IMR-90 (cell line): ENCODE measurements around the gene SOD2. TPM values are rescaled to one million over a fixed set of nuclear protein-coding genes. Genes with fewer than 3 reads are reported as not detected.

Source experiments
- ATAC-seq: fragments of 200-7000 bp; cut with Tn5 transposase; 2 replicates; pipeline ENCODE4 v1.9.1; 2020; ENCODE audit warnings: low read depth, mild to moderate bottlenecking, moderate library complexity
- BruUV-seq: library from RNA; stranded (reverse); fragments of 400-500 nt; replicated peaks from 2 replicates; lab custom pipeline; 2021; lab: Mats Ljungman, UMichigan
- CTCF ChIA-PET: fragments of 300-600 bp; formaldehyde crosslinking; extraction: SDS; loops from one replicate; lab custom pipeline; 2021; ENCODE audit warnings: antibody characterized with exemption; lab: Yijun Ruan, JAX
- POLR2A ChIA-PET: fragments of 300-600 bp; sonication (Branson Sonifier 250); formaldehyde crosslinking; loops from one replicate; lab custom pipeline; 2022; ENCODE audit warnings: antibody characterized with exemption; ENCODE audit not compliant: unreplicated experiment; lab: Charles Lee
- DNase-seq: peaks from one replicate; pipeline ENCODE4 v3.0.0; 2013
- H2AFZ ChIP-seq: replicated peaks from 2 replicates; pipeline ENCODE3; 2013; ENCODE audit warnings: low read length, mild to moderate bottlenecking; ENCODE audit not compliant: poor library complexity
- H2AK5ac ChIP-seq: 2 replicates; pipeline ENCODE4 v1.6.1; 2013; ENCODE audit warnings: low read depth, low read length, inconsistent platforms
- H2AK9ac ChIP-seq: replicated peaks from 2 replicates; pipeline ENCODE3; 2013; ENCODE audit warnings: mild to moderate bottlenecking, low read depth, low read length, moderate library complexity; ENCODE audit not compliant: poor library complexity
- H2BK120ac ChIP-seq: 2 replicates; pipeline ENCODE4 v1.6.1; 2013; ENCODE audit warnings: low read depth, low read length, inconsistent platforms
- H2BK15ac ChIP-seq: 3 replicates; pipeline ENCODE4 v1.6.1; 2013; ENCODE audit warnings: low read depth, low read length, inconsistent platforms
- H2BK20ac ChIP-seq: 2 replicates; pipeline ENCODE4 v1.6.1; 2013; ENCODE audit warnings: low read depth, mild to moderate bottlenecking, inconsistent platforms, low read length, moderate library complexity
- H2BK5ac ChIP-seq: 2 replicates; pipeline ENCODE4 v1.6.1; 2013; ENCODE audit warnings: mild to moderate bottlenecking, low read depth, low read length, inconsistent platforms; ENCODE audit not compliant: poor library complexity, severe bottlenecking
- H3K14ac ChIP-seq: replicated peaks from 2 replicates; pipeline ENCODE4 v1.6.1; 2013; ENCODE audit warnings: low read depth, low read length, inconsistent platforms
- H3K18ac ChIP-seq: 2 replicates; pipeline ENCODE4 v1.6.1; 2013; ENCODE audit warnings: low read depth, low read length, control low read depth
- H3K23ac ChIP-seq: 2 replicates; pipeline ENCODE4 v1.6.1; 2013; ENCODE audit warnings: low read depth, low read length, inconsistent platforms
- H3K27ac ChIP-seq: 2 replicates; pipeline ENCODE4 v1.5.1; 2013; ENCODE audit warnings: mild to moderate bottlenecking, control low read depth, low read length; ENCODE audit not compliant: insufficient read depth
- H3K27me3 ChIP-seq: 2 replicates; pipeline ENCODE4 v1.6.1; 2013; ENCODE audit warnings: low read length; ENCODE audit not compliant: control insufficient read depth, insufficient read depth
- H3K36me3 ChIP-seq: 2 replicates; pipeline ENCODE4 v1.6.1; 2013; ENCODE audit warnings: low read length, mixed read lengths; ENCODE audit not compliant: control insufficient read depth, insufficient read depth
- H3K4ac ChIP-seq: 2 replicates; pipeline ENCODE4 v1.6.1; 2013; ENCODE audit warnings: low read depth, low read length, inconsistent platforms
- H3K4me1 ChIP-seq: 2 replicates; pipeline ENCODE4 v1.6.1; 2013; ENCODE audit warnings: low read length, mixed read lengths; ENCODE audit not compliant: control insufficient read depth, insufficient read depth
- H3K4me2 ChIP-seq: 2 replicates; pipeline ENCODE4 v1.6.1; 2013; ENCODE audit warnings: low read depth, mild to moderate bottlenecking, control low read depth, low read length, moderate library complexity
- H3K4me3 ChIP-seq: 2 replicates; pipeline ENCODE4 v1.5.1; 2013; ENCODE audit warnings: low read depth, mild to moderate bottlenecking, control low read depth, low read length, moderate library complexity; ENCODE audit not compliant: insufficient read depth
- H3K56ac ChIP-seq: 2 replicates; pipeline ENCODE4 v1.6.1; 2013; ENCODE audit warnings: low read length, inconsistent platforms; ENCODE audit not compliant: insufficient read depth; ENCODE audit errors: extremely low read depth
- H3K79me1 ChIP-seq, 2 experiments: 2 replicates each; pipeline ENCODE4 v1.6.1; 2013; ENCODE audit warnings: low read length in 2 of 2, inconsistent platforms in 1 of 2, low read depth in 1 of 2
- H3K9ac ChIP-seq: 2 replicates; pipeline ENCODE4 v1.6.1; 2013; ENCODE audit warnings: low read depth, low read length, control low read depth
- H3K9me1 ChIP-seq: 2 replicates; pipeline ENCODE4 v1.6.1; 2013; ENCODE audit warnings: low read length, inconsistent platforms; ENCODE audit not compliant: insufficient read depth
- H3K9me3 ChIP-seq: 2 replicates; pipeline ENCODE4 v1.6.1; 2013; ENCODE audit warnings: low read length; ENCODE audit not compliant: control insufficient read depth, insufficient read depth
- H4K20me1 ChIP-seq: 2 replicates; pipeline ENCODE4 v1.6.1; 2013; ENCODE audit warnings: low read length, inconsistent platforms; ENCODE audit not compliant: insufficient read depth
- H4K5ac ChIP-seq: 2 replicates; pipeline ENCODE4 v1.6.1; 2013; ENCODE audit warnings: mild to moderate bottlenecking, low read depth, low read length, control low read depth
- H4K8ac ChIP-seq, 2 experiments: 2 replicates each; pipeline ENCODE4 v1.6.1; 2013; ENCODE audit warnings: low read depth in 2 of 2, low read length in 2 of 2, control low read depth in 1 of 2, inconsistent platforms in 1 of 2
- H4K91ac ChIP-seq: 2 replicates; pipeline ENCODE4 v1.6.1; 2013; ENCODE audit warnings: low read depth, low read length, inconsistent platforms; ENCODE audit not compliant: insufficient read depth
- BHLHE40 ChIP-seq: fragments of 150-350 bp; IDR thresholded peaks from 2 replicates; pipeline ENCODE4 v1.6.1; 2016; ENCODE audit warnings: mild to moderate bottlenecking, low read depth, low read length
- CEBPB ChIP-seq: IDR thresholded peaks from 2 replicates; pipeline ENCODE4 v1.6.1; 2012; ENCODE audit warnings: low read depth, low read length, improper control_type of control experiment
- CHD1 ChIP-seq: IDR thresholded peaks from 2 replicates; pipeline ENCODE4 v1.6.1; 2012; ENCODE audit warnings: low read depth, low read length, improper control_type of control experiment
- FOS ChIP-seq: fragments of 150-350 bp; IDR thresholded peaks from 2 replicates; pipeline ENCODE4 v1.6.1; 2016; ENCODE audit warnings: low read depth, low read length
- MAFK ChIP-seq: IDR thresholded peaks from 2 replicates; pipeline ENCODE4 v1.6.1; 2012; ENCODE audit warnings: low read depth, low read length, improper control_type of control experiment
- MAZ ChIP-seq: IDR thresholded peaks from 2 replicates; pipeline ENCODE4 v1.6.1; 2012; ENCODE audit warnings: low read depth, mild to moderate bottlenecking, low read length, improper control_type of control experiment, moderate library complexity, borderline replicate concordance
- MXI1 ChIP-seq: IDR thresholded peaks from 2 replicates; pipeline ENCODE4 v1.6.1; 2012; ENCODE audit warnings: low read depth, mild to moderate bottlenecking, low read length, moderate library complexity, borderline replicate concordance
- NFE2L2 ChIP-seq: fragments of 150-350 bp; IDR thresholded peaks from 2 replicates; pipeline ENCODE4 v1.6.1; 2016; ENCODE audit warnings: low read depth, mild to moderate bottlenecking, low read length
- POLR2A ChIP-seq: IDR thresholded peaks from 2 replicates; pipeline ENCODE4 v1.6.1; 2012; ENCODE audit warnings: mild to moderate bottlenecking, low read depth, low read length
- RAD21 ChIP-seq: IDR thresholded peaks from 2 replicates; pipeline ENCODE4 v1.6.1; 2012; ENCODE audit warnings: low read length, improper control_type of control experiment
- RCOR1 ChIP-seq: IDR thresholded peaks from 2 replicates; pipeline ENCODE4 v1.6.1; 2012; ENCODE audit warnings: mild to moderate bottlenecking, low read length, improper control_type of control experiment; ENCODE audit not compliant: insufficient replicate concordance
- RFX5 ChIP-seq: IDR thresholded peaks from 2 replicates; pipeline ENCODE4 v1.8.0; 2012; ENCODE audit warnings: low read depth, mild to moderate bottlenecking, low read length, moderate library complexity
- SMC3 ChIP-seq: fragments of 150-350 bp; IDR thresholded peaks from 2 replicates; pipeline ENCODE4 v1.6.1; 2016; ENCODE audit warnings: low read depth, mild to moderate bottlenecking, antibody characterized with exemption, low read length, moderate library complexity
- WGBS, 2 experiments: methylation state at CpG; one replicate each; pipeline versions ENCODE4 v1.1.5 to v1.1.7; 2013; ENCODE audit warnings: missing lambda C conversion rate in 2 of 2; ENCODE audit not compliant: insufficient read length in 1 of 2; ENCODE audit errors: extremely low coverage in 2 of 2; 5-methylcytosine and 5-hydroxymethylcytosine counted together
- dilution Hi-C: fragments of 300-500 bp; cut with HindIII; formaldehyde crosslinking; loops from one replicate; pipeline ENCODE4 v1.14.3; 2018; ENCODE audit warnings: low sequenced_read_pairs; ENCODE audit not compliant: unreplicated experiment
- in situ Hi-C: fragments of 300-500 bp; cut with MboI; formaldehyde crosslinking; loops from 3 replicates; pipeline ENCODE4 v1.14.3; 2019; ENCODE audit warnings: low sequenced_read_pairs, inconsistent platforms, mixed read lengths
- intact Hi-C: fragments of 100-400 bp; cut with micrococcal nuclease; formaldehyde crosslinking; loops from 2 replicates; pipeline ENCODE4 v1.10.0; 2022
- polyA plus RNA-seq, 3 experiments: library from polyadenylated mRNA; depleted of rRNA; stranded (reverse); fragments of >200 nt; gene quantifications; 2 replicates each; pipeline ENCODE4 v1.2.3, GENCODE V29; 2012; ENCODE audit warnings: low replicate concordance in 1 of 3
- total RNA-seq: library from RNA; depleted of rRNA; stranded (reverse); fragments of >200 nt; gene quantifications from 2 replicates; pipeline ENCODE4 v1.2.3, GENCODE V29; 2012
- TF ChIP-seq, protein P1 (sequence below): fragments of 150-350 bp; IDR thresholded peaks from 2 replicates; pipeline ENCODE4 v1.6.1; 2017; ENCODE audit warnings: mild to moderate bottlenecking, antibody characterized with exemption, low read length, low read depth
- TF ChIP-seq, protein P2 (sequence below): conservative IDR thresholded peaks from 2 replicates; pipeline ENCODE4 v1.5.1; 2012; ENCODE audit warnings: mild to moderate bottlenecking, low read depth, low read length, improper control_type of control experiment
- TF ChIP-seq, protein P3 (sequence below): fragments of 150-350 bp; IDR thresholded peaks from 2 replicates; pipeline ENCODE4 v1.6.1; 2016; ENCODE audit warnings: low read depth, mild to moderate bottlenecking, low read length, moderate library complexity, borderline replicate concordance

Gene SOD2
- total and polyA plus RNA-seq, 2 of the 4 experiments (the other 2 are of a cell fraction) = 173 to 243 TPM

DNA sequence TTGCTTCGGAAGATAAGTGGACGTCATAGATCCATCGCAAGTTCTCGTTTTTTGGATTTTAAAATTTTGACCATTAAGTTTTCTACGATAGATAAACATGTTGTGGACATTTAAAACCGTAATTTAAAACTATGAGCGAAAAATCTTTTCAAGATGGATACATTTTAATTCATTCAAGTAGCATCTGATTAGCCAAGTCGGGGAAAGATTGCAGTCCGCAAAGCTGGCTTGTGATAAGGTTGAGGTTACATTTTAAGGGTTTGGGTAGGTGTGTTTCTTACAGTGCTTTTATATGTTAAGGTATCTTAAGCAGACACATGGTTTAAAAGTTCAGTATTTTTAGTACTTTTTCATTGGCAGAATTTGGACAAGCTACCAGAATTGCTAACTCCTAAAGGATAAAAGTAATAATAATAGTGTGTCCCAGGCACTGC, 35.5 kb upstream of the SOD2 start:
- ChIA-PET POLR2A (no interaction called here), CTCF (no interaction called here)
- no peak overlapping the region for H2BK120ac ChIP-seq
- no peak overlapping the region for H4K8ac ChIP-seq
- peaks cover 59% of the 10 kb centered on the region for H4K20me1 ChIP-seq
- peak overlapping the region; percentile 37; the same call in 1 of the 2 replicates for H3K27ac ChIP-seq
- intact Hi-C loops = loop anchor here (1.0 kb wide), 1 partner anchor 36 kb away; no protein-coding TSS in a partner anchor
- no peaks in the 10 kb centered on the region; the same call in none of the 2 replicates for H3K36me3 ChIP-seq
- no peak overlapping the region for H2AFZ ChIP-seq
- H2AK5ac ChIP-seq = no peak overlapping the region
- no peak overlapping the region for H2AK9ac ChIP-seq
- H2BK20ac ChIP-seq = no peak overlapping the region
- peaks cover 3% of the 10 kb centered on the region; the same call in 1 of the 2 replicates for H3K4me1 ChIP-seq
- H3K18ac ChIP-seq = no peak overlapping the region
- no CpG with 5 or more reads among the region's 9 CpGs for WGBS, 2 experiments
- H3K14ac ChIP-seq = peak overlapping the region; percentile 48
- H3K9me3 ChIP-seq = no peaks in the 10 kb centered on the region
- in situ Hi-C loops = no loop called here
- no peak overlapping the region for H2BK15ac ChIP-seq
- H2BK5ac ChIP-seq = peak overlapping the region; percentile 91
- H4K5ac ChIP-seq = no peak overlapping the region
- H3K56ac ChIP-seq = 0 out of 2 replicates have a peak overlapping the region, but pooled peaks have one; percentile 42
- no TSS peak for BruUV-seq
- H3K9ac ChIP-seq = peak overlapping the region; percentile 99
- H3K79me1 ChIP-seq = peaks cover 9 to 36% of the 10 kb centered on the region in 2 experiments
- TF ChIP-seq CHD1 (no peak), RCOR1 (no peak), RAD21 (no peak), MAZ (no peak), MXI1 (no peak), FOS (no peak), NFE2L2 (no peak), POLR2A (no peak), RFX5 (no peak), SMC3 (no peak), MAFK (no peak), BHLHE40 (no peak), CEBPB (no peak)
- TF ChIP-seq, protein P1, sequence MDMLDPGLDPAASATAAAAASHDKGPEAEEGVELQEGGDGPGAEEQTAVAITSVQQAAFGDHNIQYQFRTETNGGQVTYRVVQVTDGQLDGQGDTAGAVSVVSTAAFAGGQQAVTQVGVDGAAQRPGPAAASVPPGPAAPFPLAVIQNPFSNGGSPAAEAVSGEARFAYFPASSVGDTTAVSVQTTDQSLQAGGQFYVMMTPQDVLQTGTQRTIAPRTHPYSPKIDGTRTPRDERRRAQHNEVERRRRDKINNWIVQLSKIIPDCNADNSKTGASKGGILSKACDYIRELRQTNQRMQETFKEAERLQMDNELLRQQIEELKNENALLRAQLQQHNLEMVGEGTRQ = no peak
- TF ChIP-seq, protein P2, sequence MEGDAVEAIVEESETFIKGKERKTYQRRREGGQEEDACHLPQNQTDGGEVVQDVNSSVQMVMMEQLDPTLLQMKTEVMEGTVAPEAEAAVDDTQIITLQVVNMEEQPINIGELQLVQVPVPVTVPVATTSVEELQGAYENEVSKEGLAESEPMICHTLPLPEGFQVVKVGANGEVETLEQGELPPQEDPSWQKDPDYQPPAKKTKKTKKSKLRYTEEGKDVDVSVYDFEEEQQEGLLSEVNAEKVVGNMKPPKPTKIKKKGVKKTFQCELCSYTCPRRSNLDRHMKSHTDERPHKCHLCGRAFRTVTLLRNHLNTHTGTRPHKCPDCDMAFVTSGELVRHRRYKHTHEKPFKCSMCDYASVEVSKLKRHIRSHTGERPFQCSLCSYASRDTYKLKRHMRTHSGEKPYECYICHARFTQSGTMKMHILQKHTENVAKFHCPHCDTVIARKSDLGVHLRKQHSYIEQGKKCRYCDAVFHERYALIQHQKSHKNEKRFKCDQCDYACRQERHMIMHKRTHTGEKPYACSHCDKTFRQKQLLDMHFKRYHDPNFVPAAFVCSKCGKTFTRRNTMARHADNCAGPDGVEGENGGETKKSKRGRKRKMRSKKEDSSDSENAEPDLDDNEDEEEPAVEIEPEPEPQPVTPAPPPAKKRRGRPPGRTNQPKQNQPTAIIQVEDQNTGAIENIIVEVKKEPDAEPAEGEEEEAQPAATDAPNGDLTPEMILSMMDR = no peak
- TF ChIP-seq, protein P3, sequence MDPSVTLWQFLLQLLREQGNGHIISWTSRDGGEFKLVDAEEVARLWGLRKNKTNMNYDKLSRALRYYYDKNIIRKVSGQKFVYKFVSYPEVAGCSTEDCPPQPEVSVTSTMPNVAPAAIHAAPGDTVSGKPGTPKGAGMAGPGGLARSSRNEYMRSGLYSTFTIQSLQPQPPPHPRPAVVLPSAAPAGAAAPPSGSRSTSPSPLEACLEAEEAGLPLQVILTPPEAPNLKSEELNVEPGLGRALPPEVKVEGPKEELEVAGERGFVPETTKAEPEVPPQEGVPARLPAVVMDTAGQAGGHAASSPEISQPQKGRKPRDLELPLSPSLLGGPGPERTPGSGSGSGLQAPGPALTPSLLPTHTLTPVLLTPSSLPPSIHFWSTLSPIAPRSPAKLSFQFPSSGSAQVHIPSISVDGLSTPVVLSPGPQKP = no peak
- H3K4me2 ChIP-seq = peak overlapping the region; percentile 92
- dilution Hi-C loops = no loop called here
- H3K23ac ChIP-seq = peak overlapping the region; percentile 72; the same call in 1 of the 2 replicates
- H3K9me1 ChIP-seq = peaks cover 3% of the 10 kb centered on the region
- ATAC-seq (no peak), DNase-seq (no peak)
- H4K91ac ChIP-seq = no peak overlapping the region
- H3K4me3 ChIP-seq = peak overlapping the region; percentile 98
- H3K27me3 ChIP-seq = no peaks in the 10 kb centered on the region
- H3K4ac ChIP-seq = no peak overlapping the region
